AG09309 (cell line): ENCODE measurements around the gene PLCXD1.
"Not testable (repeated sequence)": the region's sequence is repeated elsewhere in the genome, so short reads cannot be mapped to it uniquely, and the experiment has no call there.

Experiments used
- DNase-seq: peaks from one replicate; pipeline ENCODE4 v3.0.0-alpha.2; 2010; ENCODE audit warnings: low read depth
- H3K4me3 ChIP-seq: 2 replicates; pipeline ENCODE4 v1.5.1; 2011; ENCODE audit warnings: mild to moderate bottlenecking, low read depth, low read length, moderate library complexity; ENCODE audit not compliant: control insufficient read depth
- CTCF ChIP-seq: IDR thresholded peaks from 2 replicates; pipeline ENCODE4 v1.5.1; 2011; ENCODE audit warnings: mild to moderate bottlenecking, low read depth, low read length, inconsistent platforms; ENCODE audit not compliant: insufficient read depth, control insufficient read depth; ENCODE audit errors: missing control alignments

PLCXD1 gene

DNA sequence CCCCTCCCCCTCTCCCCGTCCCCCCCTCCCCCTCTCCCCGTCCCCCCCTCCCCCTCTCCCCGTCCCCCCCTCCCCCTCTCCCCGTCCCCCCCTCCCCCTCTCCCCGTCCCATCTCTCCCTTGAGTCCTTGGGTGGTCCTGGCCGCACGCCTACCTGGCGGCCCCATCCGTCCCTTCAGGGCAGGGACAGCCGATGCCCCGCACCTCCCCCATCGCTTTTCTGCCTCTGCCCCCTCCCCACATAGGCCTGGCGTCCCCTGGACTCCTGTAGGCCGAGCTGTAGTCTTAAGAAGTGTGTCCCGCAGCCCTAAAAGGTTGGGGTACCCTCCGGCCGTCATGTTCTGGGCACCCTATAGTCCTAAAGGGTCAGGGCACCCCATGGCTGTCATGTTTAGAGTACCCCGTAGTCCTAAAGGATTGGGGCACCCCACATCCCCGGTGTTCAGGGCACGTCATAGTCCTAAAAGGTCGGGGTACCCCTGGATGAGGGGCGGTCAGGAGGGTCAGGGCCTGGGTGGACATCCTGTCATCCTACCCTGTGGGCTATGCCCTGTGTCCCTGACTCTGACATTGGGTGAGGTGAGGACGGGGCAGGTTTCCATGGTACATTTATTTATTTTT lies 48.2 kb downstream of the PLCXD1 start:
- TF ChIP-seq CTCF, result no peak
- no peak for DNase-seq
- H3K4me3 ChIP-seq, result no peak overlapping the region

- not testable (repeated sequence) for DNase-seq, H3K4me3 ChIP-seq
Observed at GRCh38 chrX:330141-330725, 49.1 kb downstream of the PLCXD1 start.

DNA sequence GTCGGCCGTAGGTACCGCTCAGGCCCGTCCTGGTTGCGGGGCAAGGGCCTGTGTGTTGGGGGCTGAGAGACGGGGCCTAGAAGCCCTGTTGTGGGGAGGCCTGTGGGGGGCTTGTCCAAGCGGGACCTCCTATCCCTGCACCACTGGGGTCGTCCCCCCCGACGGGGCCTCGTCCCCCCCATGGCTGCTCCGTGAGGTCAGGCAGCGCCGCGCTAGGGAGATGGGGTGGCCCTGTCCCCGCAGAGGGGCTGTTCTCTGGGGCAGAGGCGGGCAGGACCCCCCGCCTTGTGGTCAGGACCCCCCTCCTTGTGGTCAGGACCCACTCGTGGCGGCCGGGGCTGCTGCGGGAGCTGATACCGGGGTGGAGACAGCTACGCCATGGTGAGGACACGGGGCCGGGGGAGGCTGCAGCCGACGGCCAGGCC lies 49.6 kb downstream of the PLCXD1 start:
- TF ChIP-seq CTCF, result no peak
- DNase-seq, result no peak
- no peak overlapping the region for H3K4me3 ChIP-seq

- DNase-seq, result no peak
- no peak for TF ChIP-seq CTCF
- no peak overlapping the region; the same call in 1 of the 2 replicates for H3K4me3 ChIP-seq
Observed at GRCh38 chrX:331151-331824, 50.1 kb downstream of the PLCXD1 start.

GRCh38 chrX:331825-332495 lies 50.8 kb downstream of the PLCXD1 start:
- H3K4me3 ChIP-seq, result no peak overlapping the region; the same call in 1 of the 2 replicates
- no peak for DNase-seq
- no peak for TF ChIP-seq CTCF

DNA sequence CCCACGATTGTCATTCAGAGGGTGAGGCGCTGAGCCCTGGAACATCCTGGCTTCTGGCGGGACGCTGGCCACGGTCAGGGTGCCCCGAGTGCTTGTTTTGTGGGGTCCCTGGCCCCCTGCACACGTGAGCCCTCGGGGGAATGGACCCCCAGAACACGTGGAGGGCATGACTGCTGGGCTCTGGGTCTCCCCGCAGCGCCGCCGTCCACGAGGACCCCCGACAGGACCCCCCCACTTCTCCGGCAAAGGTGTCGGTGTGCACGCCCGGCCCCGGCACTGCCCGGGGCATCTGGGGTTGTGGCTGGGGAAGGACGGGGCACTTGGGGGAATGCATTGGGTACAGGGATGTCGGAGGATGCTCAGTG lies 51.3 kb downstream of the PLCXD1 start:
- TF ChIP-seq CTCF, result no peak
- no peak for DNase-seq
- no peak overlapping the region for H3K4me3 ChIP-seq

DNA sequence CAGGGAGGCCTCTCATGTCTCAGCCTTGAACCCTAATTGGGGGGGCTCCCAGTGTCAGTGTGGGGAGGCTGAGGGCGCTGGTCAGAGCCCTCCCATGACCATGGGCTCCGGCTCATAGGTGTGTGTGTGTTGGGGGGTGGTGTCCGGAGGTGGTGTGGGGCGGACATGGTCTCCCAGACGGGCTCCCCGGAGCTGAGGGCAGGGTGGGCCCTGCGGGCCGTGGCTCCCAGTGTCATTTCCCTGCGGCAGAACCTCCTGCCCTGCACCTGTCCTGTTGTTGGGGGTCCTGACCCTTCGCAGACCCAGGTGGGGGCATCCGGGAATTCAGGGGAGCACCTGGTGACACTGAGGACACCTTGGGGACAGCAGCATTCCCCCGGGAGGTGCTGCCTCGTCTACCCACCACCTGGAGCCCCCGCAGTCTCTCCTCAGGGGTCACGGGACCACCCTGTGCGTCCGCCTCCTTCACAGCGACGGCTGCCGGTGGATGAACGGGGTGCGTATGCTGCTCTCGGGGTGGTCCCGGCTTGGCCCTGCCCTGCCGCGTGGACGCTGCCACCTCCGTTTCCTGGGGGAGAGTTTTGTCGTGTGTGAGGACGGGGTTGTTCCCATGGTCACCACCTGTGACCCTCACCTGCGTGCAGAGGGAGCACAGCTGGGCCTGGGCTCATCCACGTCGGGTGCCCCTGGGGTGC lies 51.9 kb downstream of the PLCXD1 start:
- DNase-seq, result no peak
- H3K4me3 ChIP-seq, result no peak overlapping the region
- no peak for TF ChIP-seq CTCF
